NCI-H345 treated with DMSO at 0.1 percent for 48 hours (cell line): ENCODE measurements around the gene CD109.
"Not testable (repeated sequence)": the region's sequence is repeated elsewhere in the genome, so short reads cannot be mapped to it uniquely, and the experiment has no call there.

ENCODE experiments used
- DNase-seq: peaks from one replicate; lab custom pipeline; 2025; ENCODE audit not compliant: unreplicated experiment; lab: John Stamatoyannopoulos, UW

The CD109 gene

GRCh38 chr6:73683574-73683973 is 12.4 kb upstream of the CD109 start:
- DNase-seq = not testable (repeated sequence)

- DNase-seq = no peak
These were observed 7.7 kb upstream of the CD109 start for GRCh38 chr6:73688351-73688750.

- DNase-seq = no peak
These were observed 5.9 kb upstream of the CD109 start for GRCh38 chr6:73690056-73690455.

- no peak for DNase-seq
These were observed 4.5 kb upstream of the CD109 start for GRCh38 chr6:73691512-73691911.

- DNase-seq = no peak
These were observed 1.1 kb upstream of the CD109 start for GRCh38 chr6:73694711-73695411.

GRCh38 chr6:73696966-73697655 is 1.1 kb downstream of the CD109 start:
- DNase-seq = no peak

GRCh38 chr6:73699676-73700459 is 3.9 kb downstream of the CD109 start:
- no peak for DNase-seq

- no peak for DNase-seq
These were observed 6.4 kb downstream of the CD109 start for GRCh38 chr6:73702444-73702843.

GRCh38 chr6:73703466-73703865 is 7.5 kb downstream of the CD109 start:
- DNase-seq = no peak

- DNase-seq = no peak
These were observed 8.3 kb downstream of the CD109 start for GRCh38 chr6:73704260-73704659.

- no peak for DNase-seq
These were observed 8.8 kb downstream of the CD109 start for GRCh38 chr6:73704798-73705197.

GRCh38 chr6:73706971-73707370 is 11.0 kb downstream of the CD109 start:
- DNase-seq = no peak

GRCh38 chr6:73710470-73710869 is 14.5 kb downstream of the CD109 start:
- DNase-seq = no peak

- DNase-seq = no peak
These were observed 14.9 kb downstream of the CD109 start for GRCh38 chr6:73710948-73711347.

- DNase-seq = no peak
These were observed 16.7 kb downstream of the CD109 start for GRCh38 chr6:73712535-73713173.

GRCh38 chr6:73713426-73714147 is 17.6 kb downstream of the CD109 start:
- DNase-seq = no peak

- not testable (repeated sequence) for DNase-seq
These were observed 19.1 kb downstream of the CD109 start for GRCh38 chr6:73715111-73715508.

- DNase-seq = no peak
These were observed 23.0 kb downstream of the CD109 start for GRCh38 chr6:73719046-73719445.

GRCh38 chr6:73722318-73723060 is 26.5 kb downstream of the CD109 start:
- no peak for DNase-seq

GRCh38 chr6:73723480-73723879 is 27.5 kb downstream of the CD109 start:
- DNase-seq = not testable (repeated sequence)
